CD14-positive monocyte (primary cell): ENCODE measurements around the gene CCNI2. TPM values are rescaled to one million over a fixed set of nuclear protein-coding genes. Genes with fewer than 3 reads are reported as not detected.

Source experiments
- DNase-seq, 3 donors: peaks; one replicate each; pipeline ENCODE4 v3.0.0-alpha.2; 2011 to 2022
- H2AFZ ChIP-seq: 2 replicates; pipeline ENCODE4 v1.6.0; 2012; ENCODE audit warnings: mild to moderate bottlenecking, low read depth, low read length, inconsistent platforms; ENCODE audit not compliant: insufficient read depth, poor library complexity, severe bottlenecking
- H3K27ac ChIP-seq, 2 donors: 1 replicate in 1 of 2; 2 replicates in 1 of 2; pipeline ENCODE4 v1.5.1; 2012 to 2013; ENCODE audit warnings: low read length in 2 of 2, control low read depth in 1 of 2, inconsistent platforms in 1 of 2, low read depth in 1 of 2, mild to moderate bottlenecking in 1 of 2
- H3K27me3 ChIP-seq, 2 donors: one replicate each; pipeline versions ENCODE4 v1.6.0 to v1.6.1; 2011 to 2013; ENCODE audit warnings: low read length in 2 of 2; ENCODE audit not compliant: control insufficient read depth in 2 of 2, insufficient read depth in 2 of 2
- H3K36me3 ChIP-seq, 2 donors: replicated peaks in 1 of 2; 1 replicate in 1 of 2; 2 replicates in 1 of 2; pipeline versions ENCODE4 v1.5.1 to v1.6.1; 2012 to 2013; ENCODE audit warnings: low read length in 2 of 2, control low read depth in 1 of 2, inconsistent platforms in 1 of 2, mild to moderate bottlenecking in 1 of 2; ENCODE audit not compliant: insufficient read depth in 2 of 2, control insufficient read depth in 1 of 2
- H3K4me1 ChIP-seq, 2 donors: 1 replicate in 1 of 2; 2 replicates in 1 of 2; pipeline versions ENCODE4 v1.5.1 to v1.6.1; 2012 to 2013; ENCODE audit warnings: low read length in 2 of 2, control low read depth in 1 of 2, inconsistent platforms in 1 of 2, mild to moderate bottlenecking in 1 of 2, moderate library complexity in 1 of 2; ENCODE audit not compliant: insufficient read depth in 2 of 2, control insufficient read depth in 1 of 2
- H3K4me2 ChIP-seq: replicated peaks from 2 replicates; pipeline ENCODE3; 2012; ENCODE audit warnings: low read length, moderate library complexity, mild to moderate bottlenecking; ENCODE audit not compliant: poor library complexity, severe bottlenecking; ENCODE audit errors: extremely low read depth
- H3K4me3 ChIP-seq, 3 experiments: fragments of 200-600 bp in 1 of 3; sonication (generic) in 1 of 3; replicated peaks in 1 of 3; 1 replicate in 2 of 3; 2 replicates in 1 of 3; pipeline ENCODE4 v1.5.1; 2011 to 2013; ENCODE audit warnings: low read length in 3 of 3, mild to moderate bottlenecking in 3 of 3, control low read depth in 2 of 3, low read depth in 2 of 3, inconsistent platforms in 1 of 3, moderate library complexity in 1 of 3
- H3K79me2 ChIP-seq: 2 replicates; pipeline ENCODE4 v1.6.0; 2012; ENCODE audit warnings: mild to moderate bottlenecking, control low read depth, inconsistent platforms, low read length, moderate library complexity; ENCODE audit not compliant: insufficient read depth
- H3K9ac ChIP-seq: 2 replicates; pipeline ENCODE4 v1.6.0; 2017; ENCODE audit warnings: low read length, mild to moderate bottlenecking; ENCODE audit not compliant: insufficient read depth, poor library complexity, severe bottlenecking
- H3K9me3 ChIP-seq, 2 donors: replicated peaks in 1 of 2; 1 replicate in 1 of 2; 2 replicates in 1 of 2; pipeline versions ENCODE4 v1.5.1 to v1.6.1; 2012 to 2013; ENCODE audit warnings: low read length in 2 of 2, control low read depth in 1 of 2; ENCODE audit not compliant: control insufficient read depth in 1 of 2, insufficient read depth in 1 of 2
- H4K20me1 ChIP-seq: 2 replicates; pipeline ENCODE4 v1.6.0; 2012; ENCODE audit warnings: mild to moderate bottlenecking, low read length, control low read depth, moderate library complexity; ENCODE audit not compliant: insufficient read depth
- H3K27ac Mint-ChIP-seq, 7 donors: one replicate each; pipeline ENCODE4 v1.8.0; 2020; ENCODE audit warnings: mild to moderate bottlenecking in 7 of 7, mixed read lengths in 7 of 7, moderate library complexity in 6 of 7, inconsistent platforms in 2 of 7
- H3K27me3 Mint-ChIP-seq, 3 donors: one replicate each; pipeline ENCODE4 v1.8.0; 2021 to 2022; ENCODE audit warnings: low read depth in 3 of 3, mild to moderate bottlenecking in 3 of 3, mixed read lengths in 3 of 3, moderate library complexity in 3 of 3, inconsistent platforms in 1 of 3
- H3K36me3 Mint-ChIP-seq, 2 donors: one replicate each; pipeline ENCODE4 v1.8.0; 2020; ENCODE audit warnings: mixed read lengths in 2 of 2, inconsistent platforms in 1 of 2, mild to moderate bottlenecking in 1 of 2
- H3K4me1 Mint-ChIP-seq: one replicate; pipeline ENCODE4 v1.8.0; 2020; ENCODE audit warnings: mild to moderate bottlenecking, mixed read lengths
- H3K4me3 Mint-ChIP-seq, 2 donors: one replicate each; pipeline ENCODE4 v1.8.0; 2020; ENCODE audit warnings: mild to moderate bottlenecking in 2 of 2, mixed read lengths in 2 of 2, moderate library complexity in 1 of 2
- H3K9me3 Mint-ChIP-seq, 7 donors: one replicate each; pipeline ENCODE4 v1.8.0; 2020 to 2022; ENCODE audit warnings: mixed read lengths in 7 of 7, mild to moderate bottlenecking in 6 of 7, moderate library complexity in 6 of 7, inconsistent platforms in 2 of 7
- CTCF ChIP-seq: fragments of 200-600 bp; IDR thresholded peaks from one replicate; pipeline ENCODE4 v1.8.0; 2022; ENCODE audit warnings: antibody characterized with exemption, mild to moderate bottlenecking
- WGBS: methylation state at CpG from one replicate; pipeline ENCODE4 v1.1.5; 2013; ENCODE audit warnings: missing lambda C conversion rate; ENCODE audit not compliant: insufficient coverage; 5-methylcytosine and 5-hydroxymethylcytosine counted together
- intact Hi-C, 2 donors: fragments of 100-400 bp; cut with micrococcal nuclease; formaldehyde crosslinking; loops; one replicate each; pipeline versions ENCODE4 v1.15.0 to v1.15.1; 2023
- polyA plus RNA-seq, 3 donors: library from polyadenylated mRNA; depleted of rRNA in 1 of 3; unstranded in 2 of 3; stranded (reverse) in 1 of 3; fragments of 300-500 nt in 2 of 3; fragments of >200 nt in 1 of 3; fragmentation: Illumina TruSeq in 2 of 3; gene quantifications; 1 replicate in 2 of 3; 2 replicates in 1 of 3; pipeline ENCODE4 v1.2.3, GENCODE V29; 2012 to 2021

CCNI2 gene
- polyA plus RNA-seq, 3 donors = 0.72 TPM; not detected in 2

- H3K36me3 ChIP-seq = no peaks in the 10 kb centered on the region
- peaks cover 24 to 30% of the 10 kb centered on the region in 2 donors for H3K4me1 ChIP-seq
- H3K4me2 ChIP-seq = no peak overlapping the region
- no peak for TF ChIP-seq CTCF
- H3K27me3 ChIP-seq = peaks cover 46 to 75% of the 10 kb centered on the region in 2 donors
- no peak overlapping the region for H3K27ac Mint-ChIP-seq
- intact Hi-C loops = no loop called here
- H3K4me1 Mint-ChIP-seq = peaks cover 28% of the 10 kb centered on the region
- H3K27ac ChIP-seq = no peak overlapping the region
- no CpG with 5 or more reads among the region's 5 CpGs for WGBS
- peaks cover 0 to 11% (median 3%) of the 10 kb centered on the region in 7 donors for H3K9me3 Mint-ChIP-seq
- H3K4me3 Mint-ChIP-seq = peak overlapping the region in 1 of 2 donors; percentile 61
- no peak overlapping the region for H3K9ac ChIP-seq
- H2AFZ ChIP-seq = no peak overlapping the region
- H4K20me1 ChIP-seq = no peaks in the 10 kb centered on the region
- H3K4me3 ChIP-seq = no peak overlapping the region
- H3K9me3 ChIP-seq = peaks cover 3 to 9% of the 10 kb centered on the region in 2 donors
- no peaks in the 10 kb centered on the region for H3K79me2 ChIP-seq
- peaks cover 62 to 71% (median 67%) of the 10 kb centered on the region in 3 donors for H3K27me3 Mint-ChIP-seq
- DNase-seq = no peak
- peaks cover 3 to 4% of the 10 kb centered on the region in 2 donors for H3K36me3 Mint-ChIP-seq
These were observed 31.6 kb downstream of the CCNI2 start for GRCh38 chr5:132778856-132779255.

- Mint-ChIP-seq H3K27ac (peak overlapping the region in 1 of 7 donors; percentile 41), H3K36me3 (peaks cover 3 to 4% of the 10 kb centered on the region in 2 donors)
These were observed 32.7 kb downstream of the CCNI2 start for GRCh38 chr5:132779961-132780360.

More at GRCh38 chr5:132779961-132780360, 32.7 kb downstream of the CCNI2 start:
- intact Hi-C loops = no loop called here
- Histone ChIP-seq H3K36me3 (no peaks in the 10 kb centered on the region), H4K20me1 (no peaks in the 10 kb centered on the region), H3K27me3 (peaks cover 46 to 65% of the 10 kb centered on the region in 2 donors), H3K79me2 (no peaks in the 10 kb centered on the region), H3K9me3 (peaks cover 3 to 9% of the 10 kb centered on the region in 2 donors), H3K4me2 (no peak overlapping the region), H3K4me1 (peaks cover 24 to 30% of the 10 kb centered on the region in 2 donors), H2AFZ (no peak overlapping the region), H3K27ac (no peak overlapping the region), H3K4me3 (no peak overlapping the region), H3K9ac (no peak overlapping the region)
- peaks cover 52 to 62% (median 62%) of the 10 kb centered on the region in 3 donors for H3K27me3 Mint-ChIP-seq
- H3K4me1 Mint-ChIP-seq = peaks cover 24% of the 10 kb centered on the region
- peaks cover 0 to 11% (median 3%) of the 10 kb centered on the region in 7 donors for H3K9me3 Mint-ChIP-seq
- no peak for DNase-seq
- WGBS = 86% methylated on average over 1 of the region's 3 CpGs
- TF ChIP-seq CTCF = no peak
- peak overlapping the region in 1 of 2 donors; percentile 71 for H3K4me3 Mint-ChIP-seq
